ENCODE measurements around the gene JPH4. TPM values are rescaled to one million over a fixed set of nuclear protein-coding genes. Genes with fewer than 3 reads are reported as not detected.
A peak's percentile ranks its signal among the peaks of the same experiment; 100 is the strongest.

JPH4 gene
- total and polyA plus RNA-seq, 4 donors, result 0.23 to 3.1 (median 1.0) TPM

DNA sequence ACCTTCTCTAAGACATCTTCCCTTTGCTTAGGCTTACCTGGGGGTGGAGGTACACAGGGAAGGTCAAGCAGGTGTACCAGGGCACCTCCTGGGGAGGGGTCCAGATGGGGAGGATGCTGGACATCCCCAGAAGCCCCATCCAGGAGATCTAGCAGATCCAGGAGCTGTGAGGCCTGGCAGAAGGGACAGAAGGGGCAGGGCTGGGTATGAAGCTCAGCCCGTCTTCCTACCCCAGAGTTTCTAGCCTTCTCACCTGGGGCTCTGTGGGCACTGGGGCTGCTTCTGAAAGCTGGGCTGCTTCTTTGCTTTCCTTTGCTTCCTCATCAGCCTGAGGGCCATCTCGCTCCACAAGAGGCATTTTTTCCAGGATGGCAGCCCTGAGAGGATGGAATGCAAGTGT, 17.3 kb downstream of the JPH4 start:
- H3K36me3 ChIP-seq (ENCODE audit: control insufficient read depth in 4 of 4, insufficient read depth in 4 of 4, low read length in 4 of 4), result peaks cover 0 to 32% (median 19%) of the 10 kb centered on the region in 4 donors

DNA sequence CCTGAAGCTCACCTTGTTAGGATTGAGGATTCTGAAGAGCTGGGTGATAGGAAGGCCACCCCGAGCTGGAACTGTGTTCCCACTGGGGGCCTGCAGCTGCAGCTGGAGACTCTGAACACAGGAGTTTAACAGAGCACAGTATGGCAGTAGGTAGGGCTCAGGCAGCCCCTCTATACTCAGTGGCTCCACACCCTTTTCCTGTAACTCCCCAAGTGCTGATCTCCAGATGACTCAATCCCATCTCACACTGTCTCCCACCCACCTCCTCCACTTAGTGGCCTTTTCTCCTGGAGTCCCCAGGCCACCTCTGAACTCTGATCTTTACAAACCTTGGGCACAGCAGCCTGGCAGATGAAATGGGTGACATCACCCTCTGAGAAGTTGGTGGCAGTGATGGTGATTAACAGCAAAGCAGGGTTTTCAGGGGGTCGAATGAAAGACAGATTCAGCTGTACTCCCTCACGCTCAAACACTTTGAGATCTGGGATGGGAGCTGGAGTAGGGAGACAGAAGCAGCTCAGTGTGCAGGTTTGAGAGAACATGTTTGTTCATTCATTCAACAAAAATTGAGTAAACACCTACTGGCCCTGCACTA, 18.6 kb downstream of the JPH4 start:
- Histone ChIP-seq H3K4me3 (no peak overlapping the region), H3K27ac (ENCODE audit: low read depth in 1 of 2, low read length in 1 of 2) (no peak overlapping the region), H3K9me3 (ENCODE audit: control insufficient read depth in 4 of 4, insufficient read depth in 3 of 4, low read length in 3 of 4) (no peaks in the 10 kb centered on the region), H3K36me3 (ENCODE audit: control insufficient read depth in 4 of 4, insufficient read depth in 4 of 4, low read length in 4 of 4) (peaks cover 0 to 32% (median 19%) of the 10 kb centered on the region in 4 donors), H3K27me3 (ENCODE audit: control insufficient read depth in 3 of 3, insufficient read depth in 3 of 3, low read length in 2 of 3) (no peaks in the 10 kb centered on the region), H3K4me1 (ENCODE audit: control insufficient read depth in 5 of 5, insufficient read depth in 5 of 5, low read length in 5 of 5) (peaks cover 0 to 10% (median 4%) of the 10 kb centered on the region in 5 donors), H3K9ac (ENCODE audit: insufficient read depth in 1 of 2, low read length in 2 of 2) (no peak overlapping the region)
- ATAC-seq (ENCODE audit: insufficient read depth, low FRiP score), result no peak
- 92 to 96% methylated on average over 3 of the region's 3 CpGs for WGBS, 2 donors
- DNase-seq, result no peak
- TF ChIP-seq, protein P1, sequence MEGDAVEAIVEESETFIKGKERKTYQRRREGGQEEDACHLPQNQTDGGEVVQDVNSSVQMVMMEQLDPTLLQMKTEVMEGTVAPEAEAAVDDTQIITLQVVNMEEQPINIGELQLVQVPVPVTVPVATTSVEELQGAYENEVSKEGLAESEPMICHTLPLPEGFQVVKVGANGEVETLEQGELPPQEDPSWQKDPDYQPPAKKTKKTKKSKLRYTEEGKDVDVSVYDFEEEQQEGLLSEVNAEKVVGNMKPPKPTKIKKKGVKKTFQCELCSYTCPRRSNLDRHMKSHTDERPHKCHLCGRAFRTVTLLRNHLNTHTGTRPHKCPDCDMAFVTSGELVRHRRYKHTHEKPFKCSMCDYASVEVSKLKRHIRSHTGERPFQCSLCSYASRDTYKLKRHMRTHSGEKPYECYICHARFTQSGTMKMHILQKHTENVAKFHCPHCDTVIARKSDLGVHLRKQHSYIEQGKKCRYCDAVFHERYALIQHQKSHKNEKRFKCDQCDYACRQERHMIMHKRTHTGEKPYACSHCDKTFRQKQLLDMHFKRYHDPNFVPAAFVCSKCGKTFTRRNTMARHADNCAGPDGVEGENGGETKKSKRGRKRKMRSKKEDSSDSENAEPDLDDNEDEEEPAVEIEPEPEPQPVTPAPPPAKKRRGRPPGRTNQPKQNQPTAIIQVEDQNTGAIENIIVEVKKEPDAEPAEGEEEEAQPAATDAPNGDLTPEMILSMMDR (IDR thresholded peaks at IDR 0.05; ENCODE audit: control extremely low read depth, extremely low read depth), result no peak

More for the DNA sequence above, 17.3 kb downstream of the JPH4 start:
- no peaks in the 10 kb centered on the region for H3K27me3 ChIP-seq (ENCODE audit: control insufficient read depth in 3 of 3, insufficient read depth in 3 of 3, low read length in 2 of 3)
- 88 to 100% methylated on average over 2 of the region's 2 CpGs for WGBS, 2 donors
- TF ChIP-seq, protein P1 (IDR thresholded peaks at IDR 0.05; ENCODE audit: control extremely low read depth, extremely low read depth), result no peak
- DNase-seq, result no peak
- peak overlapping the region in 1 of 2 donors; percentile 26 for H3K27ac ChIP-seq (ENCODE audit: low read depth in 1 of 2, low read length in 1 of 2)
- peaks cover 0 to 10% (median 4%) of the 10 kb centered on the region in 5 donors for H3K4me1 ChIP-seq (ENCODE audit: control insufficient read depth in 5 of 5, insufficient read depth in 5 of 5, low read length in 5 of 5)
- H3K4me3 ChIP-seq, result no peak overlapping the region
- no peaks in the 10 kb centered on the region for H3K9me3 ChIP-seq (ENCODE audit: control insufficient read depth in 4 of 4, insufficient read depth in 3 of 4, low read length in 3 of 4)
- no peak for ATAC-seq (ENCODE audit: insufficient read depth, low FRiP score)
- no peak overlapping the region for H3K9ac ChIP-seq (ENCODE audit: insufficient read depth in 1 of 2, low read length in 2 of 2)

DNA sequence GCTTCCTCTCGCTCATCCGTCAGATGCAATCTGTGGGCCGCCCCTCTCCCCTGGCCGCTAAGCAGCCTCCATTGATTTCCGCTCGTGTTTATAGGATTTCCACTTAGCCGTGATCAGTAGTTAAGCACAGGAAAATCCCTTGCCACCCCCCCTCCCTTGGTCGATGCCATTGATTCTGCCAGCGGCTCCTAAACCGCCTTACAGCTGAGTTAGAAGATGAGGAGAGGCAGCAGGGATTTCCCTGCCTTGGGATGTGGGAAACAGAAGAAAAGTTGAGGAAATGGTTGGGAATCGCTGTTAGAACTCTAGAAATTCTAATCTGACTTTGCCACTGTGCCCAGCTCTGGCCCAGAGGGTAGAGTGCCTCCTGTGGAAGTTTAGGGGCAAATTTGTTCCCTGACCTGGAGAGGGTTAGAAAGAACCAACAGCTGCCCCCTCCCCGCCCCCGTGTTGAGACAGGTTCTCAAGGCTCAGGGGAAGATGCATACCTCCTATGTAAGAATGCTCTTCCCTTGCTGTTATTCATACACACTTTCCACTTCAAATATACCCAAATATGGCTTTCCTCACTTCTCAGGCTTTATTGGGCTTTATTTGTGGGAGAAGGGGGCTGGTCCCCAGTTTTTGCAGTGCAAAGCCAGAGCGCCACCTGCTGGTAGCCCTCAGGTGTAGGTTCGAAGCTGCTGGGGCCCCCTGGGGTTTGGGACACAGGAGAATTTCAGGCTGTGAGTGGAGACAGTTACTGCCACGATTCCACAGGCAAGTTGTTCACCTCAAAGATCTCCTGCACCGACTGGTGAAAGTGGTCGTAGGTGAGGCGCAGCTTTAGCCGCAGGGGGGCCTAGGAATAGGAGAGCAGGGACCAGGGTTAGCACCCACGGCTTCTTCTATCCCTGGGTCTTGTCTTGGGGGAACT, 19.3 kb downstream of the JPH4 start:
- H3K9me3 ChIP-seq (ENCODE audit: control insufficient read depth in 4 of 4, insufficient read depth in 3 of 4, low read length in 3 of 4), result no peaks in the 10 kb centered on the region
- no peak overlapping the region for H3K4me3 ChIP-seq
- H3K4me1 ChIP-seq (ENCODE audit: control insufficient read depth in 5 of 5, insufficient read depth in 5 of 5, low read length in 5 of 5), result peaks cover 0 to 10% (median 4%) of the 10 kb centered on the region in 5 donors
- H3K36me3 ChIP-seq (ENCODE audit: control insufficient read depth in 4 of 4, insufficient read depth in 4 of 4, low read length in 4 of 4), result peaks cover 0 to 29% (median 19%) of the 10 kb centered on the region in 4 donors
- TF ChIP-seq, protein P1 (IDR thresholded peaks at IDR 0.05; ENCODE audit: control extremely low read depth, extremely low read depth), result peak; percentile 45
- WGBS, 2 donors, result 80 to 82% methylated on average over 21 of the region's 21 CpGs
- ATAC-seq (ENCODE audit: insufficient read depth, low FRiP score) (no peak), DNase-seq (peak in 1 of 3 donors; percentile 33)
- no peak overlapping the region for H3K27ac ChIP-seq (ENCODE audit: low read depth in 1 of 2, low read length in 1 of 2)
- no peak overlapping the region for H3K9ac ChIP-seq (ENCODE audit: insufficient read depth in 1 of 2, low read length in 2 of 2)
- H3K27me3 ChIP-seq (ENCODE audit: control insufficient read depth in 3 of 3, insufficient read depth in 3 of 3, low read length in 2 of 3), result no peaks in the 10 kb centered on the region
